Kidney (tissue), 14 donors: Measurements from ENCODE around the gene ZFP90. TPM values are rescaled to one million over a fixed set of nuclear protein-coding genes. Genes with fewer than 3 reads are reported as not detected.
"Not testable (repeated sequence)": the region's sequence is repeated elsewhere in the genome, so short reads cannot be mapped to it uniquely, and the experiment has no call there.

Experiments used
- DNase-seq, 5 donors: peaks; one replicate each; pipeline ENCODE4 v3.0.0-alpha.2; 2013 to 2020
- FAIRE-seq: peaks from 2 replicates; lab custom pipeline; 2012; peaks lifted over from hg19 to GRCh38; lab: Jason Lieb, UNC
- H3K27ac ChIP-seq, 2 donors: one replicate each; pipeline ENCODE4 v1.7.0; 2013; ENCODE audit warnings: low read depth in 2 of 2, low read length in 2 of 2, inconsistent platforms in 1 of 2
- H3K27me3 ChIP-seq: one replicate; pipeline ENCODE4 v1.7.1; 2013; ENCODE audit warnings: low read length, inconsistent platforms; ENCODE audit not compliant: control insufficient read depth, insufficient read depth
- H3K36me3 ChIP-seq, 3 donors: one replicate each; pipeline versions ENCODE4 v1.7.0 to v1.7.1; 2013; ENCODE audit warnings: low read length in 3 of 3, control low read depth in 1 of 3, inconsistent platforms in 1 of 3; ENCODE audit not compliant: insufficient read depth in 3 of 3, control insufficient read depth in 2 of 3
- H3K4me1 ChIP-seq, 3 donors: one replicate each; pipeline versions ENCODE4 v1.7.0 to v1.7.1; 2013; ENCODE audit warnings: low read length in 3 of 3, inconsistent platforms in 1 of 3, low read depth in 1 of 3; ENCODE audit not compliant: control insufficient read depth in 2 of 3, insufficient read depth in 2 of 3
- H3K4me3 ChIP-seq, 3 donors: one replicate each; pipeline versions ENCODE4 v1.7.0 to v1.8.1; 2013; ENCODE audit warnings: low read length in 3 of 3, control low read depth in 1 of 3, inconsistent platforms in 1 of 3
- H3K9ac ChIP-seq, 3 donors: one replicate each; pipeline versions ENCODE4 v1.7.0 to v1.7.1; 2013; ENCODE audit warnings: low read length in 3 of 3, control low read depth in 1 of 3, inconsistent platforms in 1 of 3
- H3K9me3 ChIP-seq, 3 donors: one replicate each; pipeline versions ENCODE4 v1.7.0 to v1.7.1; 2013; ENCODE audit warnings: low read length in 3 of 3, control low read depth in 1 of 3, inconsistent platforms in 1 of 3; ENCODE audit not compliant: control insufficient read depth in 2 of 3, insufficient read depth in 1 of 3
- intact Hi-C: fragments of 100-400 bp; cut with DNase I; formaldehyde crosslinking; loops from one replicate; pipeline ENCODE4 v1.11.1; 2022
- polyA plus RNA-seq: library from polyadenylated mRNA; stranded (reverse); fragments of 350-450 nt; fragmentation: Illumina TruSeq; extraction: RNeasy Lipid Tissue Mini Kit (QIAGEN cat#74804); gene quantifications from one replicate; pipeline ENCODE4 v1.2.3, GENCODE V29; 2014; ENCODE audit warnings: low read depth, low replicate concordance; ENCODE audit not compliant: insufficient read depth
- total RNA-seq: library from RNA; stranded (reverse); fragmentation: NEBNext Ultra II Directional; extraction: Animal tissue kit (Norgen Biotek cat#: 25700); gene quantifications from one replicate; pipeline ENCODE4 v1.2.1, GENCODE V29; 2021
- TF ChIP-seq, protein P1 (sequence below): IDR thresholded peaks from 3 replicates; pipeline ENCODE4 v1.5.1; 2012; ENCODE audit warnings: mild to moderate bottlenecking, moderate library complexity, borderline replicate concordance; ENCODE audit not compliant: insufficient read depth; ENCODE audit errors: extremely low read depth
- donor health status: control.
- donor health status: control.
- donor health status: control.
- donor health status: control.
- donor health status: control.
- donor health status: DM: yes; HTN: yes; CAD: no.
- donor health status: Normal renal cell carcinoma (clear cell type).

The ZFP90 gene
- total and polyA plus RNA-seq, 2 donors from 2014 or later = 10.9 to 30.3 TPM

GRCh38 chr16:68492543-68493411, 46.3 kb upstream of the ZFP90 start:
- intact Hi-C loops = no loop called here
- FAIRE-seq (no peak), DNase-seq (peak in 1 of 5 donors; percentile 53)
- no peak overlapping the region for H3K27ac ChIP-seq
- TF ChIP-seq, protein P1, sequence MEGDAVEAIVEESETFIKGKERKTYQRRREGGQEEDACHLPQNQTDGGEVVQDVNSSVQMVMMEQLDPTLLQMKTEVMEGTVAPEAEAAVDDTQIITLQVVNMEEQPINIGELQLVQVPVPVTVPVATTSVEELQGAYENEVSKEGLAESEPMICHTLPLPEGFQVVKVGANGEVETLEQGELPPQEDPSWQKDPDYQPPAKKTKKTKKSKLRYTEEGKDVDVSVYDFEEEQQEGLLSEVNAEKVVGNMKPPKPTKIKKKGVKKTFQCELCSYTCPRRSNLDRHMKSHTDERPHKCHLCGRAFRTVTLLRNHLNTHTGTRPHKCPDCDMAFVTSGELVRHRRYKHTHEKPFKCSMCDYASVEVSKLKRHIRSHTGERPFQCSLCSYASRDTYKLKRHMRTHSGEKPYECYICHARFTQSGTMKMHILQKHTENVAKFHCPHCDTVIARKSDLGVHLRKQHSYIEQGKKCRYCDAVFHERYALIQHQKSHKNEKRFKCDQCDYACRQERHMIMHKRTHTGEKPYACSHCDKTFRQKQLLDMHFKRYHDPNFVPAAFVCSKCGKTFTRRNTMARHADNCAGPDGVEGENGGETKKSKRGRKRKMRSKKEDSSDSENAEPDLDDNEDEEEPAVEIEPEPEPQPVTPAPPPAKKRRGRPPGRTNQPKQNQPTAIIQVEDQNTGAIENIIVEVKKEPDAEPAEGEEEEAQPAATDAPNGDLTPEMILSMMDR = no peak
- H3K4me3 ChIP-seq = no peak overlapping the region
- H3K9ac ChIP-seq = no peak overlapping the region
- no peaks in the 10 kb centered on the region for H3K36me3 ChIP-seq
- H3K9me3 ChIP-seq = no peaks in the 10 kb centered on the region
- H3K27me3 ChIP-seq = no peaks in the 10 kb centered on the region
- peaks cover 0 to 9% (median 5%) of the 10 kb centered on the region in 3 donors for H3K4me1 ChIP-seq

DNA sequence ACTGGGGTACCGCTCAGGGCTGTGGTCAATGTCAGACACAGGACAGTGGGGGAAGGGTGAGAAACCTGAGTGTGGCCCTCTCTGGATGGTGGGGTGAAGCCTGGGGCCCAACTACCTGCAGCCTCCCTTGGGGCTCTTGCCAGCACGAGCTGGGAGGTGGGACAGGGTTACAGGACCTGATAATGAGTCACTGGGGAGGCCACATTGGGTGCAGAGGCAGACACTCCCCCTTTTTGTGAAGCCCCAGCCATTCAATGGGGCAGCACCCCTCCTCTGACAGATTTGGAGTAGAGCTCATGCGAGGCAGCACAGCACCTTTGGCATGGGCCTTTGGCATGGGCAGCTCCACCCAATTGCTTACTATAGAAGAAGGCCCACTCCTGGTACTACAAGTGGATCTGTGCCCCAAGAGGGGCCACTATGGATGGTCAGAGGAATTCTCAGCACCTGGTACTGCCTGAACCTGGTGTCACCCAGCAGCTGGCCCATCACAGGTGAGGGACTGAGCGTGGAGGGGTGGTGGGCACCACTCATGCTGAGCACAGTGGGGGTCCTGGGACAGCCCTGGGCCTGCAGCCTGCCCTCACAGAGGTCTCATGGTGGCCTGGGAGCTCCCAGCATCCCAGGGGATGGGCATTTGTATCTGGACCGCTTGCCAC, 45.5 kb upstream of the ZFP90 start:
- intact Hi-C loops = no loop called here
- peaks cover 0 to 9% (median 5%) of the 10 kb centered on the region in 3 donors for H3K4me1 ChIP-seq
- H3K27me3 ChIP-seq = no peaks in the 10 kb centered on the region
- no peak for DNase-seq
- H3K27ac ChIP-seq = no peak overlapping the region
- no peak for FAIRE-seq
- TF ChIP-seq, protein P1 = no peak
- H3K9me3 ChIP-seq = no peaks in the 10 kb centered on the region
- no peak overlapping the region for H3K9ac ChIP-seq
- H3K36me3 ChIP-seq = no peaks in the 10 kb centered on the region
- H3K4me3 ChIP-seq = no peak overlapping the region

DNA sequence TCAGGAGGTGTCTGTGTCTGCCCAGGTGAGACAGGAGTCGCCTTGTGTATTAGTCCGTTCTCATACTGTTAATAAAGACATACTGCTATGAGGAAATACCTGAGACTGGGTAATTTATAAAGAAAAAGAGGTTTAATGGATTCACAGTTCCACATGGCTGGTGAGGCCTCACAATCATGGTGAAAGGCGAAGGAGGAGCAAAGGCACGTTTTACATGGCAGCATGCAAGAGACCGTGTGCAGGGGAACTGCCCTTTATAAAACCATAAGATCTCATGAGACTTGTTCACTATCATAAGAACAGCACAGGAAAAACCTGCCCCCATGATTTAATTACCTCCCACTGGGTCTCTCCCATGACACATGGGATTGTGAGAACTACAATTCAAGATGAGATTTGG, 44.8 kb upstream of the ZFP90 start:
- intact Hi-C loops, DNase-seq, H3K27ac ChIP-seq, H3K27me3 ChIP-seq, H3K9ac ChIP-seq, H3K4me1 ChIP-seq, FAIRE-seq, H3K9me3 ChIP-seq, H3K4me3 ChIP-seq, H3K36me3 ChIP-seq: not testable (repeated sequence)

- intact Hi-C loops = no loop called here
- TF ChIP-seq, protein P1 = no peak
- Histone ChIP-seq H3K27ac (no peak overlapping the region), H3K36me3 (no peaks in the 10 kb centered on the region), H3K4me3 (no peak overlapping the region), H3K9me3 (no peaks in the 10 kb centered on the region), H3K4me1 (peaks cover 0 to 2% (median 2%) of the 10 kb centered on the region in 3 donors), H3K9ac (no peak overlapping the region), H3K27me3 (no peaks in the 10 kb centered on the region)
- no peak for DNase-seq
- FAIRE-seq = no peak
These were observed 42.4 kb upstream of the ZFP90 start for GRCh38 chr16:68496689-68497088.
